Bladder microvascular endothelial cell (primary cell): ENCODE measurements around the gene ALG6. TPM values are rescaled to one million over a fixed set of nuclear protein-coding genes. Genes with fewer than 3 reads are reported as not detected.

ENCODE experiments used
- total RNA-seq: library from RNA; depleted of rRNA; stranded (reverse); fragments of >200 nt; gene quantifications from 2 replicates; pipeline ENCODE4 v1.2.3, GENCODE V29; 2014

Gene ALG6
- 11.5 and 20.3 TPM in 2 replicates for total RNA-seq

GRCh38 chr1:63367215-63368103 is at the start of gene ALG6:
Gene ALG6, plus strand, starts transcription at chr1:63367627. Its CDS starts 3,351 bp downstream, at chr1:63370978.

GRCh38 chr1:63322114-63322943 is 45.1 kb upstream of the ALG6 start, which contains the start of gene FOXD3:
Gene FOXD3, plus strand, starts transcription at chr1:63322567. Its CDS starts 492 bp downstream, at chr1:63323059.

Other genes with a start within 250 kb of the ALG6 start
- gene FOXD3, start 45.1 kb upstream of the ALG6 start, total RNA-seq: not detected in 2 replicates
- 16.9 and 20.4 TPM in 2 replicates for gene ITGB3BP, start 155.6 kb downstream of the ALG6 start, total RNA-seq
- gene EFCAB7, start 155.9 kb downstream of the ALG6 start, total RNA-seq: 2.6 and 4.8 TPM in 2 replicates
- 18.6 and 33.5 TPM in 2 replicates for gene PGM1, start 225.8 kb downstream of the ALG6 start, total RNA-seq